ENCODE data around the gene DDIT4.

Gene DDIT4

DNA sequence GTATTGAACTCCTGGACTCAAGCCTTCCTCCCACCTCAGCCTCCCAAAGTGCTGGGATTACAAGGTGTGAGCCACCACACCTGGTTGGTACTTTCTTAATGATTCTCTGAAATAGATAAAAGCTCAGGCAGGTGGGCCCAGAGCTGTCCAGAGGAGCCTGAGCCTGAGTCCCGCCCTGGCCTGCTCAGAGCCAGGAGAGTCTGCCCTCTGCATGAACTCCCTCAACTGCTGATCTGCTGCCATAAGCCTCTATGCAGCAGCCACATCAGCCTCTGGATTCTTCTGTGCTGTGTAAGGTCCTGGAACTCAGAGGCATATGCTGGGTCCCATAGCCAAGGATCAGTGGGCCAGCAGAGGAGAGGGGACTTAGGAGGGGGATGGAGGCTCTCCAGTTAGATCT lies 23.1 kb upstream of the DDIT4 start:
- no peak for DNase-seq

- DNase-seq: no peak
Observed at GRCh38 chr10:72251635-72252034, 22.1 kb upstream of the DDIT4 start.

DNA sequence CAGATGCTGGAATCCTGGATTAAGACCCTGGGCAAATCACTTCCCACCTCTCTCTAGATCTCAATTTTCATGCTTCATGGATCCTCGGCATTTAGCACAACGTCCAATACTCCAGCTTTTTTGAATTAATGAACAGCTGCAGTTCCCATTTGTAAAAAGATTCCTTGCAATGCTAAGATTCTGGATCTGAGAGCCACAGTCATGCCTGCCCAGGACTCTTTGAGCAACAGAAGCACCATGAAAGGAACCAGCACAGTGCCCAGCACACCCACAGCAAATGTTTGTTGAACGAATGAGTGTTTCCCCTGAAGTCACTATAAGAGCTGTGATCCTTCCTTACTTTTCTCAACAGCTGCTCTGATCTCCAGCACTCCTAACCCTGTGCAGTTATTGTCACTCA lies 20.8 kb upstream of the DDIT4 start:
- DNase-seq: no peak

DNA sequence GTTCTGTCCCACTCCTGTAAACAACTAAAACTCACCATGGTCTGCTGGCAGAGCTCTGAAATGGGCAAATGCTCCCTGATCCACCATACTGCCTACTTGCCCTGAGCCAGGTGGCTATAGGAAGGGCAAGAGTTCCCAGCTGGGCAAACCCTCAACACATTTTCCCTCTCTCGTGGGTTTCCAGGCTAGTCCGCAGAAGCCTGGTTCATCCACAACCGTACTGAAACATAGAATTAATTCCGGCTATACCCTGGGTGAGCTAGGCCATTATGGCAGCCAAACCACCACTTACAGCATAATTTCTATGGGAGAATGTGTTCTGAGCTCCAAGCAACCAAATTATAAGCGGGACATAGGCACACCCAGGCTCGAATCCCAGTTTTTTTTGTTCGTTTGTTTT lies 20.1 kb upstream of the DDIT4 start:
- DNase-seq: no peak

DNA sequence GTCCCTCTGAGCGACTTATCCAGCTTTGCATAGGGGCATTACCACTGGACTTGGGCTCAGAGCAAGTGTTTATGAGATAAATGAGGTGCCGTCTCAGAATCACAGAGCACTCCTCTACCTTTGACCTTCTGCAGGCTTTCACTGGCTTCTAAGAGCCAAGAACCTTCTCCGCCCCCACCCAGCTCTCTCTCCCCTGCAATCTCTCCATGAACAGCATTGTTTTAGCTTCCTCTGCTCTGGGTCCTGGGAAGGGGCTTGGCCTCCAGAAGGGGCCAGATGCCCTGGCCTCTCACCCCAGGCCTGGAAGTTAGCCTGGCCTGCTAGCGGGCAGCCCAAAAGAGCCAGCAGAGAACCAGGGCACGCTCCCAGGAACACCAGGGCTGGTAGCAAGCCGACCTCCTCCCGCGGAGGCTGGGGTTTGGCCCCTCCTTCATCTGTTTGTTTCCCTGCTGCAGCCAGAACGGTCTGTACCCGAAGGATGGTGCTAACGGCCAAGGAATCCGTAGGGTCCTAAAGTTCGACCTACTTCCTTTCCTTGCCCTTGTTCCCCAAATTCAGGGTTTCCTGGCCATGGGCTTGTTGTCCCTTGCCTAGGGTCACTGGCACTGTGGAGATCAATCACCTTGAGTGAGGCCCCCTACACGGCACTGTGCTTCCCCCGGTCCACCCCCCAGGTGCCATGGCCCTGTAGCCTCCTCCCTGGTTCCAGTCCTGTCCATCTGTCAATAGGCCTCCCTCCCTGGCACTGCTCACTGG lies 18.7 kb upstream of the DDIT4 start:
- no peak for DNase-seq

DNA sequence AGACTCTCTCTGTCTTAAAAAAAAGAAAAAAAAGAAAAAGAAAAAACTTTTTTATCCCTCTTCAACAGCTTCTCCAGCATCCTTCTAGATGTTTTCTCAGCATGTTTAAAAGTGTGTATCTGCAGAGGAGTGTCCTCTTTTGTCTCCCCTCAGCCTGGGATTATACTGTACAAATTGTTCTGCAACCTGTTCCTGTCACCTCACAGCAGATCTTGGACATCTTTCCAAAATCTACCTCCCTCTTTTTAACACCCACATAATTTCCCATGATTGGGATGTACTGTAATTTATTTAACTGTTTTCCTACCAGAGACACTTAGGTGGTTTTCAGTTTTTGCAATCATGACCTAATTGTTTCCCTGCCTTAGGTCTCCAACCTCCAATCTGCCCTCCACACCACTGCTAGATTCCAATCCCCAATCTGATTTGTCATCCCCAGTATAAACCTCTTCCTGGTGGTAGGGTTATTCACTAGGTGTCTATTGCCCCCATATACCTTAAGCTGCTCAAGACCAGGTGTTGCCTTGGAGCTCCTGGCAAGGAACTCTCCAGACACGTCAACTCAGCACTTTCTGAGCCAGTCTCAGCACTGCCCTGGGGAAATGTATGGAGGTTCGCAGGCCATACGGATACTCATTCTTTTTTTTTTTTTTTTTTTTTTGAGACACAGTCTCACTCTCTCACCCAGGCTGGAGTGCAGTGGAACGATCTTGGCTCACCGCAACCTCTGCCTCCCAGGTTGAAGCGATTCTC lies 17.6 kb upstream of the DDIT4 start:
- no peak for DNase-seq

- DNase-seq: no peak
Observed at GRCh38 chr10:72257051-72257892, 16.5 kb upstream of the DDIT4 start.

GRCh38 chr10:72258617-72259016 lies 15.1 kb upstream of the DDIT4 start:
- no peak for DNase-seq

- no peak for DNase-seq
Observed at GRCh38 chr10:72259491-72260238, 14.1 kb upstream of the DDIT4 start.

DNA sequence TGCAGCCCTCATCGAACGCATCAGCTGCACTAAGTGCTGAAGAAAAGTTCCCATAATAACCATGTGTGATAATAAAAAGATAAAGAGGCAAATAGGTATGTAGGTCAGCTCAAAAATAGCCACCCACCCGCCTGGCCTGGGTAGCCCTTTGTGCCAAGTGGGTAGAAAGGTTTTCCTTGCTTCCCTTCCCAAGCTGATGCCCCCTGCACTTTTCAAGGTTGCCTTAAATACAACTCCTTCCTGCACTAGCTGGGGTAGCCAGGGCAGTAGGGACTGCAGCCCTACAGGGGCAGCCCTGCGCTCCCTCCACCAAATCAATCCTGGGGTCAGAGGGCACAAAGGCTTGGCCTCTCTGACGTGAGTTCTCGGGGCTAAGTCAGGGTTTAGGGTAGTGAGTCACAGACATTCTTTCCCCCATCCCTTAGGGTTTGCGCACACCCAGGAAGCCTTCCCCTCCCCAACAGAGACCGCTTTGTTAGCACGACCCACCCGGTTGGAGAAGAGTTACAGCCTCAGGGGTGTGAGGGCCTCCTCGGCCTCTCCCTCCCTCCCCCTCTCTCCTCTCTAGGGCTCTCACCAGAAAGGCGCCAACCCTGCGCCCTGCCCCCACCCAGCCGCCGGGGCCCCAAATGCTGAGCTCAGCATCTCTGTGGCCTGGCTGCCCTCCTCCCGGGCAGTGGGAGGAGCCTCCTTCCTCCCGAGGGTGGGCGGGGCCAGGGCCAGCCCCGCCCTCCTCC lies 13.3 kb upstream of the DDIT4 start:
- peak; percentile 67 for DNase-seq

DNA sequence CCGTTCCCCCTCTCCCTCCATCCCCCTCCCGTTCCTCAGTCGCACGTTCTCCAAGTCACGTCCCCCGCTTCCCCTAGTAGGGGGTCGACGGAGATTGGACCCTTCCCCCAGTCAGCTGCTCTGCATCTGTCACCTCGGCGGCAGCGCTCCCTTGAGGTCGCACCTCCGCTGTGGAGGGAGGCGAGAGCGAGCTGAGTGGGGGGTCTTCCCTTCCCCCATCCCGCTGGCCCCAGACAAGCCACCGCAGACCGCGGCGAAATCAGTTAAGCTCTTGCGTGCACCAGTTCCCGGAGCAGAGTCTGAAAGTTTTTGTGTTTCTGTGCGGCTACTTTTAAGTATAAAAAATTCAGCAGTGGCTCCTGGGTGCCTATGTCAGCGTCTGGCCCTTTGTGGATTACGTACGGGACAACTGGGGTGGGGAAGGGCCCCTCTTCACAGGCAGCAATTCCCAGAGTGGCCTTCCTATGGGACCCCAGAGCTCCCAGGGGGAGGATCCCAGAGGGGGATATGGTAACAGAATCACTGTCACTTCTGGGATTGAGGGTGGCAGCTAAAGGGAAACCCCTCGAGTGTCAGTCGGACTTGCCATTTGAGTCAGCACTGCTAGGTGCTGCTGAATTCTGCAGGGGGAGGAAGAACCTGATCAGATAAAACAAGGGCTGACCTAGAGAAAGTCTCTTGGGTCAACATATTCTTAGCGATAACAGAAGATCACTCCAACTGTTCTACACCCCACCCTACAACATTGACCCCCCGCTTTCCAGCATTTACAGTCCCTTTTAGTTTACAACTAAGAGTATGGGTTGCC lies 12.5 kb upstream of the DDIT4 start:
- DNase-seq: no peak

- no peak for DNase-seq
Observed at GRCh38 chr10:72261784-72262404, 11.8 kb upstream of the DDIT4 start.

GRCh38 chr10:72263613-72264241 lies 10.0 kb upstream of the DDIT4 start:
- peak; percentile 83 for DNase-seq

GRCh38 chr10:72264536-72264935 lies 9.2 kb upstream of the DDIT4 start:
- no peak for DNase-seq

DNA sequence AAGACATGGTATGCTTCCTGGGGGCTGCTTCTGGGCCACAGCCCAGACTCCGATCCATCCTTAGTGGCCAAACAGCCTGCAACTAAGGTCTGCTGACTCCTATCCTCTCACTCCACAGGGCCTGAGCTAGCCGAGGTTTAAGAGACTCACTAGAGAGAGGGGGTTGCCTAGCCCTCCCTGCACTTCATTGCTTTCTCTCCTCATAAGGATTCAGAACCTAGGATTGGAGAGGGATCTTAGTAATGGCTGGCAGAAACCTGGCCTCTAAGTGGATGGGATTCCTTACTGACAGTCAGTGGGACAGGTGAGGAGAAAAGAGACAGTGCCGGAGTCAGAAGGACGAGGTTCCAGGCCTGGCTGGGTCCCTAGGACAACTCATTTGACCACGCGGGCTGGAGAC lies 8.2 kb upstream of the DDIT4 start:
- no peak for DNase-seq

- DNase-seq: no peak
Observed at GRCh38 chr10:72265990-72266865, 7.5 kb upstream of the DDIT4 start.

GRCh38 chr10:72267381-72267780 lies 6.3 kb upstream of the DDIT4 start:
- DNase-seq: no peak

DNA sequence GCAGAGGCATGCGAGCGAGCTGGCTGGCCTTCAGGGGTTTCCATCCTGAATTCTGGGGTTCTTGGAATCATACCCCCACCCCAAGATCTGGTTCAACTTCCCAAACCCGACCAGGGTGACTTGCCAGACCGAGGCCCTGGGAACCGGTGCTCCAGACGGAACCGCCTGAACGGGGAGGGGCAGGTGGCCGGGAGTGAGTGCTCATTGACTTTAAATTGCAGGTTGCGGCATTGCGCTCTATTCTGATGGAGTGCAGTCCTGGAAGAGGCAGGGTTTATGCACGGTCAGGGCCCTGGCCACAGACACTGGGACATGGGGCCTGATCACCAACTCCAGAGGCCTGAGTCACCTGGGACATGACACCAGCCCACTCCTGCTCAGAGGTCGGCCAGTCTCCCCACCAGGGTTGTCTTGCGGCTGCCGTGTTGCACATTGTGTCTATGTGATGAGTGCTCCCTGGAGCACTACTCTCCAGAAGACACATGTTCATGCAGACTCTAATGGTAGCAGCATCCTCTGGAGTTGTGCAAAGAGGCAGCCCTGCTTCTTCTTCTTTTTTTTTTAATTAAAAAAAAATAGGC lies 5.8 kb upstream of the DDIT4 start:
- no peak for DNase-seq
